HEK293 (cell line): ENCODE measurements around the gene UBE2J2.

Experiments used
- HOXD13 ChIP-seq: sonication (generic); formaldehyde crosslinking; IDR thresholded peaks from 2 replicates; pipeline ENCODE4 v1.8.0; 2022; ENCODE audit warnings: missing genetic modification reagents, borderline replicate concordance
- KLF1 ChIP-seq: fragments of 450-650 bp; formaldehyde crosslinking; IDR thresholded peaks from 2 replicates; pipeline ENCODE4 v1.5.1; 2016; ENCODE audit warnings: missing biosample characterization, missing genetic modification characterization
- KLF8 ChIP-seq: fragments of 450-650 bp; formaldehyde crosslinking; IDR thresholded peaks from 2 replicates; pipeline ENCODE4 v1.5.1; 2016; ENCODE audit warnings: missing biosample characterization, missing genetic modification characterization
- KLF9 ChIP-seq: fragments of 450-650 bp; formaldehyde crosslinking; IDR thresholded peaks from 2 replicates; pipeline ENCODE4 v1.5.1; 2016; ENCODE audit warnings: missing biosample characterization, missing genetic modification characterization, low read depth
- SP2 ChIP-seq: fragments of 450-650 bp; formaldehyde crosslinking; IDR thresholded peaks from 2 replicates; pipeline ENCODE4 v1.5.1; 2016; ENCODE audit warnings: missing biosample characterization, missing genetic modification characterization
- ZBTB48 ChIP-seq: fragments of 450-650 bp; formaldehyde crosslinking; IDR thresholded peaks from 2 replicates; pipeline ENCODE4 v1.5.1; 2016; ENCODE audit warnings: missing biosample characterization, missing genetic modification characterization
- ZBTB8A ChIP-seq: fragments of 450-650 bp; formaldehyde crosslinking; IDR thresholded peaks from 2 replicates; pipeline ENCODE4 v1.5.1; 2016; ENCODE audit warnings: missing biosample characterization, missing genetic modification characterization
- ZEB2 ChIP-seq: fragments of 450-650 bp; formaldehyde crosslinking; IDR thresholded peaks from 2 replicates; pipeline ENCODE4 v1.5.1; 2016; ENCODE audit warnings: missing biosample characterization, missing genetic modification characterization
- ZNF292 ChIP-seq: fragments of 450-650 bp; formaldehyde crosslinking; IDR thresholded peaks from 2 replicates; pipeline ENCODE4 v1.5.1; 2016; ENCODE audit warnings: low read depth, missing biosample characterization, missing genetic modification characterization, borderline replicate concordance
- ZNF341 ChIP-seq: fragments of 450-650 bp; formaldehyde crosslinking; IDR thresholded peaks from 2 replicates; pipeline ENCODE4; 2016; ENCODE audit warnings: low read depth, missing biosample characterization, missing genetic modification characterization
- ZNF354C ChIP-seq: fragments of 450-650 bp; formaldehyde crosslinking; IDR thresholded peaks from 2 replicates; pipeline ENCODE4 v1.5.1; 2016; ENCODE audit warnings: missing biosample characterization, missing genetic modification characterization, low read depth, borderline replicate concordance
- ZNF530 ChIP-seq: fragments of 450-650 bp; formaldehyde crosslinking; IDR thresholded peaks from 2 replicates; pipeline ENCODE4 v1.5.1; 2016; ENCODE audit warnings: low read depth, missing biosample characterization, missing genetic modification characterization
- TF ChIP-seq, protein P1 (sequence below): fragments of 450-650 bp; formaldehyde crosslinking; IDR thresholded peaks from 2 replicates; pipeline ENCODE4 v1.5.1; 2017; ENCODE audit warnings: missing biosample characterization, missing genetic modification characterization
- TF ChIP-seq, protein P2 (sequence below): fragments of 450-650 bp; formaldehyde crosslinking; IDR thresholded peaks from 2 replicates; pipeline ENCODE4 v1.5.1; 2016; ENCODE audit warnings: missing biosample characterization, missing genetic modification characterization
- TF ChIP-seq, protein P3 (sequence below): fragments of 450-650 bp; formaldehyde crosslinking; optimal IDR thresholded peaks from 2 replicates; pipeline ENCODE3; 2016; ENCODE audit warnings: missing biosample characterization, mild to moderate bottlenecking, missing genetic modification characterization
- TF ChIP-seq, protein P4 (sequence below): fragments of 450-650 bp; formaldehyde crosslinking; IDR thresholded peaks from 2 replicates; pipeline ENCODE4 v1.5.1; 2016; ENCODE audit warnings: missing biosample characterization, missing genetic modification characterization

Gene UBE2J2

DNA sequence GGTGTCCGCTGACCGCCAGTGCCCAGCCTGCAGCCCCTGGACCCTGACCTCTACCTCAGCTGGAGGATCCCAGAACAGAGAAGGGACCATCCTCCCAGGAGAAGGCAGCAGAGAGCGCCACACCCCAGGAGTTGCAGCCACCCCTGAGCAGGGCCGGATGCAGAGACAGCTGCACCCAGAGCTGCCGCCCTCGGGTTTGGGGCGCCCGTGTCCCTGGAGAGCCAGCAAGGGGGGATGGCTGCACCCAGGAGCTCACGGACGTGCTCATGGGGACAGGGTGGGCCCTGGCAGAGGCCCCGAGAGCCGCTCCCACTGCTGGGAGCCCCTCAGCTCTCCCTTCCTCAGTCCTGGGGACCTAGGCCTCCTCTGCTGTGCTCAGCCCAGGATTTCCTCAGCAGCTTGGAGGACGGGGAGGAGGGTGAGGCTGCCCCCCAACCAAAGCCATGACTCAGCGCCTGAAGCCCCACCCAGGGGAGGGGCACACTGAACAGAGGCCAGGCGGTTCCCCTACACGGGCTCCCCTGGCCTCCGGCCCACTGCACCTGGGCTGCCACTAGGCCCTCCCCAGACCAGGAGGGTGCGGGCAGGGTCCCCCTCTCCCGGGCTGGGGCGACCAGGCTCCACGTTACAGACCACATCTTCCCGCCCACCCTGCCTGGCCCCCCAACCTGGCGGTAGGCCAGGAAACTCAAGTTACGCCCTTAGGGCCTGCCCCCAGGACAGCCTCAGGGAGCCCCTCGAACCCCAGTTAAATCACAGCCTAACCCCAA lies 31.8 kb upstream of the UBE2J2 start (continued):
- TF ChIP-seq, protein P1, sequence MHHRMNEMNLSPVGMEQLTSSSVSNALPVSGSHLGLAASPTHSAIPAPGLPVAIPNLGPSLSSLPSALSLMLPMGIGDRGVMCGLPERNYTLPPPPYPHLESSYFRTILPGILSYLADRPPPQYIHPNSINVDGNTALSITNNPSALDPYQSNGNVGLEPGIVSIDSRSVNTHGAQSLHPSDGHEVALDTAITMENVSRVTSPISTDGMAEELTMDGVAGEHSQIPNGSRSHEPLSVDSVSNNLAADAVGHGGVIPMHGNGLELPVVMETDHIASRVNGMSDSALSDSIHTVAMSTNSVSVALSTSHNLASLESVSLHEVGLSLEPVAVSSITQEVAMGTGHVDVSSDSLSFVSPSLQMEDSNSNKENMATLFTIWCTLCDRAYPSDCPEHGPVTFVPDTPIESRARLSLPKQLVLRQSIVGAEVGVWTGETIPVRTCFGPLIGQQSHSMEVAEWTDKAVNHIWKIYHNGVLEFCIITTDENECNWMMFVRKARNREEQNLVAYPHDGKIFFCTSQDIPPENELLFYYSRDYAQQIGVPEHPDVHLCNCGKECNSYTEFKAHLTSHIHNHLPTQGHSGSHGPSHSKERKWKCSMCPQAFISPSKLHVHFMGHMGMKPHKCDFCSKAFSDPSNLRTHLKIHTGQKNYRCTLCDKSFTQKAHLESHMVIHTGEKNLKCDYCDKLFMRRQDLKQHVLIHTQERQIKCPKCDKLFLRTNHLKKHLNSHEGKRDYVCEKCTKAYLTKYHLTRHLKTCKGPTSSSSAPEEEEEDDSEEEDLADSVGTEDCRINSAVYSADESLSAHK: 0 out of 2 replicates have a peak, but pooled peaks have one; percentile 18
- TF ChIP-seq ZNF354C (tag by site-specific recombination) (no peak), HOXD13 (no peak), ZEB2 (tag by site-specific recombination) (no peak), KLF9 (tag by site-specific recombination) (0 out of 2 replicates have a peak, but pooled peaks have one; percentile 9), ZNF530 (tag by site-specific recombination) (no peak), ZBTB48 (tag by site-specific recombination) (peak; percentile 93; the same call in 1 of the 2 replicates), KLF8 (tag by site-specific recombination) (peak; percentile 77), SP2 (peak; percentile 76), ZBTB8A (tag by site-specific recombination) (peak; percentile 75), KLF1 (tag by site-specific recombination) (peak; percentile 94), ZNF341 (tag by site-specific recombination) (peak; percentile 25; the same call in 1 of the 2 replicates), ZNF292 (no peak)
- TF ChIP-seq, protein P2, sequence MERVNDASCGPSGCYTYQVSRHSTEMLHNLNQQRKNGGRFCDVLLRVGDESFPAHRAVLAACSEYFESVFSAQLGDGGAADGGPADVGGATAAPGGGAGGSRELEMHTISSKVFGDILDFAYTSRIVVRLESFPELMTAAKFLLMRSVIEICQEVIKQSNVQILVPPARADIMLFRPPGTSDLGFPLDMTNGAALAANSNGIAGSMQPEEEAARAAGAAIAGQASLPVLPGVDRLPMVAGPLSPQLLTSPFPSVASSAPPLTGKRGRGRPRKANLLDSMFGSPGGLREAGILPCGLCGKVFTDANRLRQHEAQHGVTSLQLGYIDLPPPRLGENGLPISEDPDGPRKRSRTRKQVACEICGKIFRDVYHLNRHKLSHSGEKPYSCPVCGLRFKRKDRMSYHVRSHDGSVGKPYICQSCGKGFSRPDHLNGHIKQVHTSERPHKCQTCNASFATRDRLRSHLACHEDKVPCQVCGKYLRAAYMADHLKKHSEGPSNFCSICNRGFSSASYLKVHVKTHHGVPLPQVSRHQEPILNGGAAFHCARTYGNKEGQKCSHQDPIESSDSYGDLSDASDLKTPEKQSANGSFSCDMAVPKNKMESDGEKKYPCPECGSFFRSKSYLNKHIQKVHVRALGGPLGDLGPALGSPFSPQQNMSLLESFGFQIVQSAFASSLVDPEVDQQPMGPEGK (tag by site-specific recombination): peak; percentile 97
- TF ChIP-seq, protein P3, sequence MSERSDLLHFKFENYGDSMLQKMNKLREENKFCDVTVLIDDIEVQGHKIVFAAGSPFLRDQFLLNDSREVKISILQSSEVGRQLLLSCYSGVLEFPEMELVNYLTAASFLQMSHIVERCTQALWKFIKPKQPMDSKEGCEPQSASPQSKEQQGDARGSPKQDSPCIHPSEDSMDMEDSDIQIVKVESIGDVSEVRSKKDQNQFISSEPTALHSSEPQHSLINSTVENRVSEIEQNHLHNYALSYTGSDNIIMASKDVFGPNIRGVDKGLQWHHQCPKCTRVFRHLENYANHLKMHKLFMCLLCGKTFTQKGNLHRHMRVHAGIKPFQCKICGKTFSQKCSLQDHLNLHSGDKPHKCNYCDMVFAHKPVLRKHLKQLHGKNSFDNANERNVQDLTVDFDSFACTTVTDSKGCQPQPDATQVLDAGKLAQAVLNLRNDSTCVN (tag by site-specific recombination): no peak
- TF ChIP-seq, protein P4, sequence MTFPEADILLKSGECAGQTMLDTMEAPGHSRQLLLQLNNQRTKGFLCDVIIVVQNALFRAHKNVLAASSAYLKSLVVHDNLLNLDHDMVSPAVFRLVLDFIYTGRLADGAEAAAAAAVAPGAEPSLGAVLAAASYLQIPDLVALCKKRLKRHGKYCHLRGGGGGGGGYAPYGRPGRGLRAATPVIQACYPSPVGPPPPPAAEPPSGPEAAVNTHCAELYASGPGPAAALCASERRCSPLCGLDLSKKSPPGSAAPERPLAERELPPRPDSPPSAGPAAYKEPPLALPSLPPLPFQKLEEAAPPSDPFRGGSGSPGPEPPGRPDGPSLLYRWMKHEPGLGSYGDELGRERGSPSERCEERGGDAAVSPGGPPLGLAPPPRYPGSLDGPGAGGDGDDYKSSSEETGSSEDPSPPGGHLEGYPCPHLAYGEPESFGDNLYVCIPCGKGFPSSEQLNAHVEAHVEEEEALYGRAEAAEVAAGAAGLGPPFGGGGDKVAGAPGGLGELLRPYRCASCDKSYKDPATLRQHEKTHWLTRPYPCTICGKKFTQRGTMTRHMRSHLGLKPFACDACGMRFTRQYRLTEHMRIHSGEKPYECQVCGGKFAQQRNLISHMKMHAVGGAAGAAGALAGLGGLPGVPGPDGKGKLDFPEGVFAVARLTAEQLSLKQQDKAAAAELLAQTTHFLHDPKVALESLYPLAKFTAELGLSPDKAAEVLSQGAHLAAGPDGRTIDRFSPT (tag by site-specific recombination): peak; percentile 58
